H1 (cell line): ENCODE measurements around the gene CGRRF1. TPM values are rescaled to one million over a fixed set of nuclear protein-coding genes. Genes with fewer than 3 reads are reported as not detected.

Experiments
- CTCF ChIA-PET: fragments of 300-600 bp; sonication (Branson Sonifier 250); formaldehyde crosslinking; loops from one replicate; lab custom pipeline; 2021; ENCODE audit not compliant: partially characterized antibody; lab: Charles Lee
- POLR2A ChIA-PET: fragments of 300-600 bp; sonication (Branson Sonifier 250); formaldehyde crosslinking; loops from one replicate; lab custom pipeline; 2021; ENCODE audit warnings: inconsistent platforms; ENCODE audit not compliant: partially characterized antibody; lab: Charles Lee
- DNase-seq, 2 experiments: peaks; one replicate each; pipeline versions ENCODE4 v3.0.0 to v3.0.0-alpha.2; 2010 to 2022; ENCODE audit warnings: low spot score in 2 of 2, low read depth in 1 of 2, mixed read lengths in 1 of 2
- FAIRE-seq: peaks from 2 replicates; lab custom pipeline; 2011; peaks lifted over from hg19 to GRCh38; lab: Jason Lieb, UNC
- H2AFZ ChIP-seq: 2 replicates; pipeline ENCODE4 v1.8.1; 2012; ENCODE audit warnings: low read length, inconsistent platforms
- H2AK5ac ChIP-seq: 2 replicates; pipeline ENCODE4 v1.6.1; 2013; ENCODE audit warnings: low read depth, low read length
- H2BK120ac ChIP-seq: replicated peaks from 2 replicates; pipeline ENCODE3; 2013; ENCODE audit warnings: low read depth, low read length, inconsistent platforms
- H2BK12ac ChIP-seq: 2 replicates; pipeline ENCODE4 v1.6.1; 2013; ENCODE audit warnings: low read depth, low read length
- H2BK15ac ChIP-seq: 2 replicates; pipeline ENCODE4 v1.6.1; 2013; ENCODE audit warnings: low read length
- H2BK20ac ChIP-seq: 2 replicates; pipeline ENCODE4 v1.6.1; 2013; ENCODE audit warnings: low read length
- H2BK5ac ChIP-seq: 2 replicates; pipeline ENCODE4 v1.6.1; 2013; ENCODE audit warnings: low read depth, low read length
- H3K14ac ChIP-seq: 2 replicates; pipeline ENCODE4 v1.6.1; 2013; ENCODE audit warnings: inconsistent platforms; ENCODE audit not compliant: insufficient read length
- H3K18ac ChIP-seq: 2 replicates; pipeline ENCODE4 v1.6.1; 2013; ENCODE audit warnings: low read length; ENCODE audit errors: extremely low read depth
- H3K23ac ChIP-seq: 2 replicates; pipeline ENCODE4 v1.6.1; 2013; ENCODE audit warnings: inconsistent platforms; ENCODE audit not compliant: insufficient read length
- H3K23me2 ChIP-seq: 2 replicates; pipeline ENCODE4 v1.6.1; 2013; ENCODE audit warnings: low read depth, low read length
- H3K27ac ChIP-seq: 2 replicates; pipeline ENCODE4 v1.6.1; 2011; ENCODE audit warnings: low read depth, low read length, inconsistent platforms
- H3K27me3 ChIP-seq, 4 experiments: replicated peaks in 1 of 4; 1 replicate in 1 of 4; 2 replicates in 3 of 4; pipeline versions ENCODE4 v1.6.1 to v1.8.1; 2011 to 2013; ENCODE audit warnings: low read length in 3 of 4, mild to moderate bottlenecking in 3 of 4, inconsistent platforms in 2 of 4, mixed read lengths in 2 of 4, moderate library complexity in 1 of 4; ENCODE audit not compliant: control insufficient read depth in 3 of 4, insufficient read depth in 3 of 4; ENCODE audit errors: extremely low read depth in 1 of 4
- H3K36me3 ChIP-seq, 4 experiments: 2 replicates each; pipeline versions ENCODE4 v1.6.1 to v1.8.1; 2011 to 2013; ENCODE audit warnings: mild to moderate bottlenecking in 4 of 4, low read length in 3 of 4, moderate library complexity in 2 of 4, control low read depth in 1 of 4, inconsistent platforms in 1 of 4; ENCODE audit not compliant: insufficient read depth in 4 of 4, control insufficient read depth in 2 of 4
- H3K4ac ChIP-seq: replicated peaks from 2 replicates; pipeline ENCODE3; 2013; ENCODE audit warnings: low read length, low read depth, mixed read lengths, inconsistent platforms; ENCODE audit not compliant: insufficient read length
- H3K4me1 ChIP-seq, 4 experiments: replicated peaks in 1 of 4; 1 replicate in 1 of 4; 2 replicates in 3 of 4; pipeline versions ENCODE4 v1.6.1 to v1.8.1; 2011 to 2013; ENCODE audit warnings: low read length in 3 of 4, inconsistent platforms in 2 of 4, mixed read lengths in 1 of 4; ENCODE audit not compliant: insufficient read depth in 4 of 4, control insufficient read depth in 3 of 4
- H3K4me2 ChIP-seq, 2 experiments: 2 replicates each; pipeline versions ENCODE4 v1.6.1 to v1.8.1; 2011 to 2013; ENCODE audit warnings: low read depth in 2 of 2, low read length in 2 of 2, control low read depth in 1 of 2, inconsistent platforms in 1 of 2, mild to moderate bottlenecking in 1 of 2; ENCODE audit not compliant: insufficient read depth in 1 of 2
- H3K4me3 ChIP-seq, 4 experiments: fragments of 200-600, 300-600 bp in 1 of 4; sonication (generic), shearing (Covaris generic), sonication (Bioruptor Twin) in 1 of 4; 2 replicates each; pipeline versions ENCODE4 v1.5.1 to v1.8.1; 2011 to 2016; ENCODE audit warnings: low read length in 4 of 4, low read depth in 3 of 4, control low read depth in 2 of 4, inconsistent platforms in 2 of 4, mild to moderate bottlenecking in 2 of 4, mixed read lengths in 1 of 4, moderate library complexity in 1 of 4; ENCODE audit not compliant: insufficient read depth in 2 of 4; ENCODE audit errors: extremely low read depth in 1 of 4
- H3K56ac ChIP-seq: replicated peaks from 2 replicates; pipeline ENCODE3; 2013; ENCODE audit warnings: low read depth, mild to moderate bottlenecking, mixed read lengths, low read length, inconsistent platforms; ENCODE audit not compliant: insufficient read length
- H3K79me1 ChIP-seq: 2 replicates; pipeline ENCODE4 v1.6.1; 2013; ENCODE audit warnings: low read depth, low read length, control low read depth
- H3K79me2 ChIP-seq, 2 experiments: 2 replicates each; pipeline versions ENCODE4 v1.6.1 to v1.8.1; 2012 to 2013; ENCODE audit warnings: low read length in 2 of 2, mild to moderate bottlenecking in 2 of 2, inconsistent platforms in 1 of 2; ENCODE audit not compliant: insufficient read depth in 2 of 2, control insufficient read depth in 1 of 2
- H3K9ac ChIP-seq, 4 experiments: replicated peaks in 1 of 4; 1 replicate in 1 of 4; 2 replicates in 3 of 4; pipeline versions ENCODE4 v1.6.1 to v1.8.1; 2011 to 2013; ENCODE audit warnings: low read depth in 3 of 4, low read length in 3 of 4, control low read depth in 2 of 4, mild to moderate bottlenecking in 2 of 4, moderate library complexity in 2 of 4, inconsistent platforms in 1 of 4; ENCODE audit errors: extremely low read depth in 1 of 4
- H3K9me3 ChIP-seq, 2 experiments: 2 replicates each; pipeline versions ENCODE4 v1.6.1 to v1.8.1; 2012 to 2013; ENCODE audit warnings: mild to moderate bottlenecking in 2 of 2, moderate library complexity in 2 of 2, control low read depth in 1 of 2, inconsistent platforms in 1 of 2, low read depth in 1 of 2, low read length in 1 of 2, mixed read lengths in 1 of 2; ENCODE audit not compliant: insufficient read depth in 2 of 2
- H4K20me1 ChIP-seq, 2 experiments: replicated peaks in 1 of 2; 2 replicates each; pipeline versions ENCODE3 to v1.8.1; 2011 to 2013; ENCODE audit warnings: inconsistent platforms in 2 of 2, low read length in 2 of 2, mild to moderate bottlenecking in 1 of 2; ENCODE audit not compliant: insufficient read depth in 2 of 2, control insufficient read depth in 1 of 2
- H4K5ac ChIP-seq: 2 replicates; pipeline ENCODE4 v1.6.1; 2013; ENCODE audit warnings: low read length, low read depth, mixed read lengths, inconsistent platforms; ENCODE audit not compliant: insufficient read length
- H4K8ac ChIP-seq: 2 replicates; pipeline ENCODE4 v1.8.0; 2013; ENCODE audit warnings: mild to moderate bottlenecking, moderate library complexity, low read length, inconsistent platforms; ENCODE audit not compliant: insufficient read depth; ENCODE audit errors: extremely low read depth
- H4K91ac ChIP-seq: replicated peaks from 2 replicates; pipeline ENCODE3; 2013; ENCODE audit warnings: low read length, mixed read lengths, inconsistent platforms; ENCODE audit not compliant: insufficient read length
- EP300 ChIP-seq, 2 experiments: IDR thresholded peaks; 1 replicate in 1 of 2; 2 replicates in 1 of 2; pipeline ENCODE4 v1.6.1; 2011 to 2012; ENCODE audit warnings: low read depth in 2 of 2, low read length in 2 of 2, mild to moderate bottlenecking in 2 of 2, borderline replicate concordance in 1 of 2, inconsistent platforms in 1 of 2, moderate library complexity in 1 of 2
- SIRT6 ChIP-seq: IDR thresholded peaks from one replicate; pipeline ENCODE4 v1.7.1; 2012; ENCODE audit warnings: low read length, inconsistent platforms
- SP2 ChIP-seq: IDR thresholded peaks from 2 replicates; pipeline ENCODE4 v1.6.1; 2012; ENCODE audit warnings: mild to moderate bottlenecking, low read length, inconsistent platforms
- SP4 ChIP-seq: IDR thresholded peaks from 2 replicates; pipeline ENCODE4 v1.6.1; 2012; ENCODE audit warnings: low read length, inconsistent platforms
- TAF1 ChIP-seq: IDR thresholded peaks from 2 replicates; pipeline ENCODE4 v1.6.1; 2011; ENCODE audit warnings: mild to moderate bottlenecking, low read depth, low read length
- TEAD4 ChIP-seq: IDR thresholded peaks from 2 replicates; pipeline ENCODE4 v1.6.1; 2012; ENCODE audit warnings: low read depth, low read length, inconsistent platforms, mixed read lengths
- WGBS, 2 experiments: shearing (Covaris generic) in 1 of 2; methylation state at CpG; one replicate each; pipeline versions ENCODE4 v1.1.6 to v1.1.7; 2013 to 2015; ENCODE audit warnings: low lambda C conversion rate in 2 of 2, mixed read lengths in 2 of 2, inconsistent platforms in 1 of 2, low coverage in 1 of 2, missing lambda C conversion rate in 1 of 2; ENCODE audit not compliant: insufficient replicate concordance in 2 of 2, insufficient coverage in 1 of 2, insufficient read length in 1 of 2; ENCODE audit errors: extremely low coverage in 1 of 2, missing lambda C conversion rate in 1 of 2; 5-methylcytosine and 5-hydroxymethylcytosine counted together
- polyA plus RNA-seq, 7 experiments: library from polyadenylated mRNA; depleted of rRNA in 3 of 7; stranded (reverse) in 5 of 7; unstranded in 2 of 7; fragments of >200 nt in 5 of 7; fragments of 200-250 nt in 2 of 7; gene quantifications; 1 replicate in 5 of 7; 2 replicates in 1 of 7; 4 replicates in 1 of 7; pipeline versions ENCODE4 v1.2.1 to v1.2.3, GENCODE V29; 2011 to 2013; ENCODE audit warnings: missing spikeins in 2 of 7, mixed read lengths in 2 of 7
- total RNA-seq: library from RNA; stranded (reverse); fragmentation: NEBNext Ultra II Directional; extraction: Animal tissue kit (Norgen Biotek cat#: 25700); gene quantifications from 2 replicates; pipeline ENCODE4 v1.2.1, GENCODE V29; 2021
- TF ChIP-seq, protein P1 (sequence below): IDR thresholded peaks from 2 replicates; pipeline ENCODE4 v1.6.1; 2011; ENCODE audit warnings: low read length, improper control_type of control experiment
- TF ChIP-seq, protein P2 (sequence below): IDR thresholded peaks from 2 replicates; pipeline ENCODE4 v1.6.1; 2012; ENCODE audit warnings: low read length, inconsistent platforms
- TF ChIP-seq, protein P3 (sequence below): IDR thresholded peaks from 2 replicates; pipeline ENCODE4 v1.6.1; 2012; ENCODE audit warnings: inconsistent platforms

CGRRF1 gene
- total and polyA plus RNA-seq, 2 of the 8 experiments (the other 6 are each of a cell fraction or from before 2014, with no cell fraction given): 7.4 to 20.2 TPM

DNA sequence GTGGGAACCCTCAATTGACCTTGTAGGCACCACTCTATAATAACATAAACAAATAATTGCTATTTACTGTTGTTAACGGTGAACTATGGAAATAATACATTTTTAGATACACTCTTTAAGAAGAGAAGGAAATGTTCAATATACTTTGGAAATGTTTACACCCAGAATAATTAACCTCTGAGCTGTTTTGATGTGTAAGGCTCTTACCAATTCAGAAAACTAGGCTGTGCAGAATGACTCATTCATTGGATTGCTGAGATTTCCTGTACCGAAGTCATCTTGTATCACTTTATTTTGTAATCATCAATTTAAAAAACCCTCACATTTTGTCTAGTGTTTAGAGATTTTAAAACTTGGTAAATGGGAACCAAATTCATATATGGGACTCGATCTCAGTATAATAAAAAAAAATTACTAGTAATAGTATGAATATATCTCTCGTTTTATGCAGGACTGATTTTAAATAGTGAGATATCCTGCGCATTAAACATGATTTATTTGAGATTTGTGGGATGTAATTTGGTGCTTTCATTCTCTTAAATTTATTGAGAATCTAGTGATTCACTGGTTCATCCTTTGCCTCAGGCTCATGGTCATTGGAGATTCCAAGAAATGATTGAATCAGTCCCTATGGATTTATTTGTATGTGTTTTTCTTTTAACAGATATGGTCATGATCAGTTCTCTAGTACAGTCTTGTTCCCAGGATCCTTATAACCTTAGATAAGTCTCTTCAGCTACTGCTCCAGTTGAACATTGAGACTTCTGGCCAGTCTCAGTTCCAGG is 61.1 kb downstream of the CGRRF1 start:
- Histone ChIP-seq H3K9ac (no peak overlapping the region), H3K27ac (no peak overlapping the region), H4K91ac (no peak overlapping the region), H3K23me2 (peaks cover 10% of the 10 kb centered on the region), H3K23ac (no peak overlapping the region), H3K14ac (no peak overlapping the region), H3K18ac (no peak overlapping the region), H3K4me2 (no peak overlapping the region), H2BK12ac (no peak overlapping the region), H4K20me1 (no peaks in the 10 kb centered on the region), H2BK120ac (no peak overlapping the region), H3K27me3 (peaks cover 0 to 18% (median 5%) of the 10 kb centered on the region in 4 experiments; a peak in 4 of 7 replicates), H3K9me3 (no peaks in the 10 kb centered on the region), H3K36me3 (no peaks in the 10 kb centered on the region), H2AFZ (no peak overlapping the region), H4K8ac (no peak overlapping the region), H3K4me3 (no peak overlapping the region), H3K56ac (no peak overlapping the region), H2BK15ac (no peak overlapping the region), H4K5ac (no peak overlapping the region), H2BK5ac (no peak overlapping the region), H3K79me2 (peaks cover 0 to 27% of the 10 kb centered on the region in 2 experiments; a peak in 2 of 4 replicates), H2BK20ac (no peak overlapping the region), H3K4ac (no peak overlapping the region), H3K4me1 (peaks cover 2 to 8% (median 5%) of the 10 kb centered on the region in 4 experiments; a peak in 6 of 7 replicates), H2AK5ac (no peak overlapping the region), H3K79me1 (no peaks in the 10 kb centered on the region; the same call in none of the 2 replicates)
- 92% methylated on average over 5 of the region's 5 CpGs; no CpG with 5 or more reads in 1 of the 2 experiments for WGBS, 2 experiments
- no peak for FAIRE-seq
- ChIA-PET CTCF (interaction anchor here (1.4 to 10.0 kb wide), 6 partner anchors 45 to 204 kb away, joined by 3 to 108 read pairs (median 15); no protein-coding TSS in a partner anchor), POLR2A (no interaction called here)
- DNase-seq: no peak
- TF ChIP-seq SP2 (no peak), TAF1 (no peak), SP4 (no peak), TEAD4 (no peak), EP300 (IDR thresholded peaks at IDR 0.05; ENCODE audit: borderline replicate concordance in 1 of 2, low read depth in 2 of 2, low read length in 2 of 2) (no peak), SIRT6 (no peak)
- TF ChIP-seq, protein P1, sequence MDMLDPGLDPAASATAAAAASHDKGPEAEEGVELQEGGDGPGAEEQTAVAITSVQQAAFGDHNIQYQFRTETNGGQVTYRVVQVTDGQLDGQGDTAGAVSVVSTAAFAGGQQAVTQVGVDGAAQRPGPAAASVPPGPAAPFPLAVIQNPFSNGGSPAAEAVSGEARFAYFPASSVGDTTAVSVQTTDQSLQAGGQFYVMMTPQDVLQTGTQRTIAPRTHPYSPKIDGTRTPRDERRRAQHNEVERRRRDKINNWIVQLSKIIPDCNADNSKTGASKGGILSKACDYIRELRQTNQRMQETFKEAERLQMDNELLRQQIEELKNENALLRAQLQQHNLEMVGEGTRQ: no peak
- TF ChIP-seq, protein P2, sequence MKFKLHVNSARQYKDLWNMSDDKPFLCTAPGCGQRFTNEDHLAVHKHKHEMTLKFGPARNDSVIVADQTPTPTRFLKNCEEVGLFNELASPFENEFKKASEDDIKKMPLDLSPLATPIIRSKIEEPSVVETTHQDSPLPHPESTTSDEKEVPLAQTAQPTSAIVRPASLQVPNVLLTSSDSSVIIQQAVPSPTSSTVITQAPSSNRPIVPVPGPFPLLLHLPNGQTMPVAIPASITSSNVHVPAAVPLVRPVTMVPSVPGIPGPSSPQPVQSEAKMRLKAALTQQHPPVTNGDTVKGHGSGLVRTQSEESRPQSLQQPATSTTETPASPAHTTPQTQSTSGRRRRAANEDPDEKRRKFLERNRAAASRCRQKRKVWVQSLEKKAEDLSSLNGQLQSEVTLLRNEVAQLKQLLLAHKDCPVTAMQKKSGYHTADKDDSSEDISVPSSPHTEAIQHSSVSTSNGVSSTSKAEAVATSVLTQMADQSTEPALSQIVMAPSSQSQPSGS: no peak
- TF ChIP-seq, protein P3, sequence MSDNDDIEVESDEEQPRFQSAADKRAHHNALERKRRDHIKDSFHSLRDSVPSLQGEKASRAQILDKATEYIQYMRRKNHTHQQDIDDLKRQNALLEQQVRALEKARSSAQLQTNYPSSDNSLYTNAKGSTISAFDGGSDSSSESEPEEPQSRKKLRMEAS: no peak
